ENCODE measurements around the gene ALG8.

The ALG8 gene

GRCh38 chr11:78057462-78058055 is 81.9 kb downstream of the ALG8 start:
- Mint-ChIP-seq H3K4me3 (no peak overlapping the region), H3K27me3 (no peaks in the 10 kb centered on the region), H3K27ac (no peak overlapping the region), H3K9me3 (no peaks in the 10 kb centered on the region), H3K4me1 (no peaks in the 10 kb centered on the region)
- DNase-seq (no peak), ATAC-seq (no peak)

- no peak for ATAC-seq
- no peak for DNase-seq
- H3K4me3 Mint-ChIP-seq = no peak overlapping the region
- peaks cover 3% of the 10 kb centered on the region for H3K4me1 Mint-ChIP-seq
- no peak overlapping the region for H3K27ac Mint-ChIP-seq
- no peaks in the 10 kb centered on the region for H3K9me3 Mint-ChIP-seq
- no peaks in the 10 kb centered on the region for H3K27me3 Mint-ChIP-seq
These were observed 83.3 kb downstream of the ALG8 start for GRCh38 chr11:78056093-78056492.

- DNase-seq = no peak
- Mint-ChIP-seq H3K4me1 (peaks cover 11% of the 10 kb centered on the region), H3K27me3 (no peaks in the 10 kb centered on the region), H3K9me3 (no peaks in the 10 kb centered on the region), H3K4me3 (no peak overlapping the region), H3K27ac (no peak overlapping the region)
- ATAC-seq = no peak
These were observed 84.5 kb downstream of the ALG8 start for GRCh38 chr11:78054971-78055370.

DNA sequence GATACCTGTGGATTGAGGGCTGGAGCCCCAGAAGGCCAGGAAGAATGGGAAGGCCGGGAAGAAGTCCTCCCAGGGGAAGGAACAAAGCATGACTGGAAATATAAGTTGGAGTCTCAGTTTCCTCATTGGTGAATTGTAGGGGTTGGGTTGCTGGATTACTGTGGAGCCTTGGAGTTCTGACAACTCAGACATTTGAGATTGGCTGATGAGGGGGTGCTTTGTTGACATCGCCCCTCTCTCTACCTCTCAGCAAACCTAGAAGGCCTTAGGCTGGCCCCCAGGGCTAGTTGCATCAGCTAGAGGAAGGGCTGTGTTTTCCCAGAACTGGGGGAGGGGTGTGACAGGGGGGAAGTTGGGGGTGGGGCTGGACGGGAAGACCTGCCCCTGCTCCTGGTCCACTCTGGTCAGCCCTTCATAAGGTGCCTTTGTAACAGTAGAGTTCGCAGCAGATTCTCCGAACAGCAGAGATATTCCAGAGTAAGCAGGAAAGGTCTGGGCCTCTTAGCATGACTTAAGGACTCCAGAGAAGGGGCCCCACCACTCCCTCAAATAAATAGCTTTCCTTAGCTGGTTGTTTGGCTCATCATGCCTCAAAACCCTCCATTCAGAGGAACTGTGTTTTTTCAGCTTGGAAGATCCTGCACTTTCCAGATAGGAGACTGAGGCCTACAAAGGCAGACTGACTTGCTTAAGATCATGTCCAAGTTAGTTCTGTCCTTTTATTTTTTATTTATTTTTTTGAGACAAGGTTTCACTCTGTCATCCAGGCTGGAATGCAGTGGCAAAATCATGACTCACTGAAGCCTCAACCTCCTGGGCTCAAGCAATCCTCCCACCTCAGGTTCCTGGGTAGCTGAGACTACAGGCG is 88.2 kb downstream of the ALG8 start:
- no peak for DNase-seq
- ATAC-seq = peak; percentile 32
- Mint-ChIP-seq H3K27me3 (no peaks in the 10 kb centered on the region), H3K27ac (peak overlapping the region; percentile 94 to 95), H3K9me3 (no peaks in the 10 kb centered on the region), H3K4me3 (peak overlapping the region; percentile 50 to 60), H3K4me1 (peaks cover 14% of the 10 kb centered on the region)

Data from stimulated activated naive CD8-positive, alpha-beta T cell treated with anti-CD3 and anti-CD28 coated beads, Interleukin-15, amount 100 ng/mL, for 72 hours (primary cell).